HG03139 (cell line): ENCODE results near the gene NFKBIA.
"Not testable (repeated sequence)": the region's sequence is repeated elsewhere in the genome, so short reads cannot be mapped to it uniquely, and the experiment has no call there.

ENCODE experiments used
- ATAC-seq: cut with Tn5 transposase; IDR thresholded peaks from one replicate; pipeline ENCODE4 v1.9.1; 2021; ENCODE audit not compliant: unreplicated experiment

Gene NFKBIA

GRCh38 chr14:35404449-35405303, at the start of gene NFKBIA:
TSS of gene NFKBIA (minus strand) at chr14:35404749. CDS start at chr14:35404644, 105 bp downstream.
- peak; percentile 48 for ATAC-seq

- no peak for ATAC-seq
Observed at GRCh38 chr14:35446450-35446849, 41.9 kb upstream of the NFKBIA start.

GRCh38 chr14:35444104-35444503, 39.6 kb upstream of the NFKBIA start:
- no peak for ATAC-seq

- no peak for ATAC-seq
Observed at GRCh38 chr14:35441160-35441559, 36.6 kb upstream of the NFKBIA start.

DNA sequence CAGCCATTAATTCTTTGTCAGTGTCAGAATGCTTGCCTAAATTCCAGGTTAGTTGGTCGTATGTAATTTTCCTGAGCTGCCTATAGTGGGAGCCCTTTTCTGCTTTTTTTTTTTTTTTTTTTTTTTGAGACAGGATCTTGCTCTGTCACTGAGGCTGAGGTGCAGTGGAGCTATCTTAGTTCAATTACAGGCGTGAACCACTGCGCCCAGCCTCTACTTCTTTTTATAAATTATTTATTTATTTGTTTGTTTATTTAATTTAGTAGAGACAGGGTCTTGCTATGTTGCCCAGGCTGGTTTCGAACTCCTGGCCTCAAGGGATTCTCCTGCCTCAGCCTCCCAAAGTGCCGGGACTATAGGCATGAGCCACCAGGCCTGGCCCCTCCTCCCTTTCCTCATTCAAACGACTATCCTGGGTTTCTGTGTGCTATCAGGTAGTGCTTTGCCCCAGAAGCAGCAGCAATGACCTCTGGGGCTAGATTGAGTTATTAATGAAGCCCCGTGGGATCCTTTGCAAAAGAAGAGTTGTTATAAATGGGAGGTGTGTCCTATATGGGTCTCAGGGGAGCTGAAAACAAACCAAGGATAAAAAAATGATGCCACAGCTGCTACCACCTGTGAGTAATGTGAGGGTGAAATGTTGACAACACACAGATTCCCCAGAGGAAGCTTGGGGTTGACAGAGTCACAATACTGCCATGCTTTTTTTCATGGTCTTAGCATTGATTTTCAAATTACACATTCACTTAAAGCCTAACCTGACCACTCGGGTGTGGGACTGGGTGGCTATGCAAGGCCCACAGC, 34.6 kb upstream of the NFKBIA start:
- no peak for ATAC-seq

DNA sequence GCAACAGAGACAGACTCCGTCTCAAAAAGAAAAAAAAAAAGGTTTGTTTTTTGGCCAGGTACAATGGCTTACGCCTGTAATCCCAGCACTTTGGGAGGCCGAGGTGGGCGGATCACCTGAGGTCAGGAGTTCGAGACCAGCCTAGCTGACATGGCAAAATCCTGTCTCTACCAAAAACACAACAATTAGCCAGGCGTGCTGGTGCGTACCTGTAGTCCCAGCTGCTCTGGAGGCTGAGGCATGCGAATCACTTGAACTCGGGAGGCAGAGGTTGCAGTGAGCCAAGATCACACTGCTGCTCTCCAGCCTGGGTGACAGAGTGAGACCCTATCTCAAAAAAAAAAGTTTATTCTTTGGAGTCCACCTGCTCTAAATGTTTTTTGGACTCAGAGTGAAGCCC, 33.9 kb upstream of the NFKBIA start:
- not testable (repeated sequence) for ATAC-seq

DNA sequence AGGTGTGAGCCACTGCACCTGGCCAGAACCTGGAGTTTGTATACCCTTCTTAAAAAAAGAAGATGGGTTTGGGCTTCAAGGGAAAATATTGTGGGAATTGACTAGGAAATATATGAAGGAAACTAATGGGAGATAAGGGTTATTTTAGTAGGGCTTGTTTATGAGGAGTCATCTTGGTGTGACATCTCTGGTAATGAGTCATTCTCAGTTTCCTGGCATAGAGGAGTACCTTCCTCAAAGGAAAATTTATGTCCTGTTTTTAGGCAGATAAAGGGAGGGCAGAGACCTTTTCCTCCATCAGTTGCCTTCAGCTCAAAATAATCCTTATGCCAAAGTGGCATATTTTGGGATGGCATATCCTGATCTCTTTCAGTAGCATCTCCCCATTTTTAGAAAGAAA, 30.6 kb upstream of the NFKBIA start:
- no peak for ATAC-seq

DNA sequence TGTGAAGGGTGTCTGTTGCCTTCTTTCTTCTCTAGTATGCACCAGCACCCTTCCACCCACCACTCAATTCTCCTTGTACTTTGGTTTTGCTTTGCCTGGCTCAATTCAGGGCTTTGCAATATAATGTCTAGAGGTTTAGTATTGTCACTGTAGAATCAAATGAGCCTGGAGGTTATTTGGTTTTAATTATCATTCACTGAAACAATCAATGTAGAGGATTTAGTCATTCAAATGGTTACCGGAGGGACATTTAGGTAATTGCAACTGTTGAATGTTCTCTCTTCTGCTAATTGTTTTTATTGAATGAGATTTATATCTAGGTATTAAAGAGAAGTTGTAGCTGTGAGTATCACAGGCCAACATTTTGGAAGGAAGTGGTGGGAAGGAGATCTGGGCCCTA, 29.3 kb upstream of the NFKBIA start:
- no peak for ATAC-seq

DNA sequence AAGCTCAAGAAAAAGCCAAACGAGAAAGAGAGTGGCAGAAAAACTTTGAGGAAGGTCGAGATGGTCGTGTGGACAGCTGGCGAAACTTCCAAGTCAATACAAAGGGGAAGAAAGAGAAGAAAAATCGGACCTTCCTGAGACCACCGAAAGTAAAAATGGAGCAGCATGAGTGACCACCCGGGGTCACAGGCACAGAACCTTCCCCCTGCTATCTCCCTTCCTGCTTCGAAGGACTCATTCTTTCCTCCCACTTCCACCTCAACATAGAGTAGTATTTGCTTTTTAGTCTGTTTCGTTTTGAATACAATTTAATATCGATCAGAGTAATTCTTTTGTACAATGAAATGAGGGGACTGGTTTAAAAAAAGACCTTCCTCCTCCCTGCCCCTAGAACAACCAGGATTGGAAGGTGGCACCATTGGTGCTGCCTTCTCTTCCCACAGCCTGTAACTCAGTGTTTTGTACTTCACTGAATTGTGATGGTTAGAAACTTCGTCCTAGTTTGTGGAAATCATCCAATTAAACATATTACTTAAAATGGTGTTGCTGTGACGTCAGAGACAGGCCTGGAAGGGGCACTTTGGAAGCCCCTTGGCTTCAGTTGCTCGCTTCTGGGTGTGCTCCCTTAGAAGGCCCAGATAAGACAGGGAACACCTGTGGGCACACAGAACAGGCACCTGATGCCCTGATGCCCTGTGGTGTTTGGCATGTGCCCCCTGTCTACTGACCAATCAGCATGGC, 26.1 kb upstream of the NFKBIA start:
- ATAC-seq, result no peak

- no peak for ATAC-seq
Observed at GRCh38 chr14:35429951-35430350, 25.4 kb upstream of the NFKBIA start.

DNA sequence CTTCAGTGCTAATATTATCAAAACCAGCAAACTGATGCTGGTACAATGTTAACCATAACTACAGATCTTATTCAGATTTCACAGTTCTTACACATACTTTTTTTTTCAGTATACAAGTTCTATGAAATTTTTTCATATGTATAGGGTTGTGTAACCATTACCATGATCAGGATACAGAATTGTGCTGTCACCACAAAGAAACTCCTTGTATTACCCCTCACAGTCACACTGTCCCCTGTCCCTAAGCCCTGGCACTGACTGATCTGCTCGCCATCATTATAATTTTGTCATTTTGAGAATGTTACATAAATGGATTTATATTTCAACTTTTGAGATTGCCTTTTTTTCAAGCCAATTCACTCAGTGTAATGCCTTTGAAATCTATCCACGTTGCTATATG, 21.3 kb upstream of the NFKBIA start:
- ATAC-seq, result no peak

- ATAC-seq, result no peak
Observed at GRCh38 chr14:35423621-35424020, 19.1 kb upstream of the NFKBIA start.

GRCh38 chr14:35420036-35420811, 15.7 kb upstream of the NFKBIA start:
- ATAC-seq, result no peak

GRCh38 chr14:35419429-35419841, 14.9 kb upstream of the NFKBIA start:
- no peak for ATAC-seq

DNA sequence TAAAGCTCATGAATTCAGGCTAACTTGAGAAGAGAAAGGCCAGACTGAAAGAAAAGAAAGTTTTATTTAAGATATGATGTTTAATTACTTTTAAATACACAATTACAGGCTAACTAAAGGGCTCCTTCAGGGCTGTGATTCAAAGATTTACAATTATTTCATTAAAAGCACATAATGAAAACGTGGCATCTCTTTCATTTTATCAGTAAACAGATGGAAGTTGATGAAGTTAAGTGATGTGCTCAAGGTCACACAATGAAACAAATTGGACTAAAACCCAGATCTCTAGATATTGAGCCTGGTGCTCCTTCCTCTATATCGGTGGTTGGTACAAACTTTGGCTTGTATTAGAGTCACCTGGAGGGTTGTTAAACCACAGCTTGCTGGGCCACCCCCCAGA, 13.5 kb upstream of the NFKBIA start:
- ATAC-seq, result no peak

DNA sequence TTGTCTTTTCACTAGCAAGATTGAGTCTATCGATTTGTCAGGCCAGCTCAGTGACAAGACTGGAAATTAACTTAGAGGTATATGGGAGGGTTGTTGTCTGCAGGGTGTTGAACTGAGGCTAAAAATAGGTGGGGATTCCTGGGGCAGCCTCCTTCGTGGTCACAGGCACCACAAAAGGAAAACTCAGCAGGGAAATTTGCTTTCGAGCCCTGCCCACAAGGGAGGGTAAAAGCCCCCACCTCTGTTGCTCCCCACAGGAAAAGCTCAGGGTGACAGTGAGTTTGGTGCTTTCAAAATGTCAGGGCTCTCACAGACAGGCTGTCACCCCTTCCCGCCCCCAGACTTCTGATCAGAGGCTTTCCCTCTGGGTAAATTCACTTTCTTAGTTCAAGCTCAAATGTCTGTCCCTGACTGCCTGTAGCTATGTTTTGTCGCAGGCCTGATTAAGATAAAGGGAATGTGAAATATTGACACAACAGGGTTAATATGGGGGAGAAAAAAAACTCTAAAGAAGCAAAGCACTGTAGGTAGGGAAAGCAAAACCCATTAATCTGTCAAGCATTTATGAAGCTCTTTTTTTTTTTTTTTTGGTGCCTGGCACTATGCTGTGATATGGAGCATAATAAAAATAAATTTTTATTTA, 11.7 kb upstream of the NFKBIA start:
- ATAC-seq, result peak; percentile 38

GRCh38 chr14:35414365-35414764, 9.8 kb upstream of the NFKBIA start:
- no peak for ATAC-seq

- no peak for ATAC-seq
Observed at GRCh38 chr14:35412272-35413056, 7.9 kb upstream of the NFKBIA start.

GRCh38 chr14:35410858-35411257, 6.3 kb upstream of the NFKBIA start:
- ATAC-seq, result no peak
